DOHH2 (cell line): ENCODE data around the gene PYGO2.
"Not testable (repeated sequence)": the region's sequence is repeated elsewhere in the genome, so short reads cannot be mapped to it uniquely, and the experiment has no call there.

ENCODE experiments used
- H3F3A ChIP-seq: fragments of 200-600 bp; sonication (generic), shearing (Covaris generic); 2 replicates; pipeline ENCODE4 v1.6.0; 2016; ENCODE audit warnings: antibody characterized with exemption, mild to moderate bottlenecking; ENCODE audit not compliant: control insufficient read depth, insufficient read depth
- H3K27ac ChIP-seq: fragments of 200-600 bp; sonication (generic); 2 replicates; pipeline ENCODE4 v1.5.1; 2014; ENCODE audit warnings: low read depth, mild to moderate bottlenecking, low read length, moderate library complexity
- H3K27me3 ChIP-seq: fragments of 200-600 bp; sonication (generic); 2 replicates; pipeline ENCODE4 v1.6.1; 2014; ENCODE audit warnings: mild to moderate bottlenecking, low read length, mixed read lengths; ENCODE audit not compliant: control insufficient read depth
- H3K36me3 ChIP-seq: fragments of 200-600 bp; sonication (generic); 2 replicates; pipeline ENCODE4 v1.6.1; 2014; ENCODE audit warnings: mild to moderate bottlenecking, low read length, moderate library complexity, mixed read lengths; ENCODE audit not compliant: control insufficient read depth
- H3K4me1 ChIP-seq: fragments of 200-600 bp; sonication (generic); 2 replicates; pipeline ENCODE4 v1.6.1; 2014; ENCODE audit warnings: mild to moderate bottlenecking, low read length, mixed read lengths; ENCODE audit not compliant: control insufficient read depth
- H3K4me2 ChIP-seq: fragments of 200-600 bp; sonication (generic); 2 replicates; pipeline ENCODE4 v1.6.0; 2014; ENCODE audit warnings: mild to moderate bottlenecking, low read length, moderate library complexity
- H3K4me3 ChIP-seq: fragments of 200-600 bp; sonication (generic); 2 replicates; pipeline ENCODE4 v1.5.1; 2014; ENCODE audit warnings: mild to moderate bottlenecking, low read length, mixed read lengths
- H3K79me2 ChIP-seq: fragments of 200-600 bp; sonication (generic); 2 replicates; pipeline ENCODE4 v1.6.1; 2014; ENCODE audit warnings: mild to moderate bottlenecking, low read length, mixed read lengths; ENCODE audit not compliant: control insufficient read depth
- H3K9me2 ChIP-seq: fragments of 200-600 bp; sonication (generic); replicated peaks from 2 replicates; pipeline ENCODE4 v1.6.1; 2014; ENCODE audit warnings: mild to moderate bottlenecking, low read length, mixed read lengths; ENCODE audit not compliant: control insufficient read depth
- H3K9me3 ChIP-seq: fragments of 200-600 bp; sonication (generic); 2 replicates; pipeline ENCODE4 v1.6.1; 2014; ENCODE audit warnings: antibody characterized with exemption, low read length, mixed read lengths; ENCODE audit not compliant: control insufficient read depth, insufficient read depth
- H4K20me1 ChIP-seq: fragments of 200-600 bp; sonication (generic); 2 replicates; pipeline ENCODE4 v1.6.0; 2014; ENCODE audit warnings: low read depth, mild to moderate bottlenecking, antibody characterized with exemption, low read length, moderate library complexity; ENCODE audit not compliant: control insufficient read depth, insufficient read depth
- EZH2phosphoT487 ChIP-seq: fragments of 200-600 bp; sonication (generic); IDR thresholded peaks from 2 replicates; pipeline ENCODE4 v1.6.1; 2017; ENCODE audit warnings: borderline replicate concordance, mild to moderate bottlenecking, antibody characterized with exemption, low read length, moderate library complexity, mixed read lengths
- TF ChIP-seq, protein P1 (sequence below): fragments of 200-600 bp; sonication (generic); IDR thresholded peaks from one replicate; pipeline ENCODE4 v1.5.1; 2014; ENCODE audit warnings: antibody characterized with exemption, mild to moderate bottlenecking, low read depth, low read length; ENCODE audit not compliant: poor library complexity, severe bottlenecking

PYGO2 gene

DNA sequence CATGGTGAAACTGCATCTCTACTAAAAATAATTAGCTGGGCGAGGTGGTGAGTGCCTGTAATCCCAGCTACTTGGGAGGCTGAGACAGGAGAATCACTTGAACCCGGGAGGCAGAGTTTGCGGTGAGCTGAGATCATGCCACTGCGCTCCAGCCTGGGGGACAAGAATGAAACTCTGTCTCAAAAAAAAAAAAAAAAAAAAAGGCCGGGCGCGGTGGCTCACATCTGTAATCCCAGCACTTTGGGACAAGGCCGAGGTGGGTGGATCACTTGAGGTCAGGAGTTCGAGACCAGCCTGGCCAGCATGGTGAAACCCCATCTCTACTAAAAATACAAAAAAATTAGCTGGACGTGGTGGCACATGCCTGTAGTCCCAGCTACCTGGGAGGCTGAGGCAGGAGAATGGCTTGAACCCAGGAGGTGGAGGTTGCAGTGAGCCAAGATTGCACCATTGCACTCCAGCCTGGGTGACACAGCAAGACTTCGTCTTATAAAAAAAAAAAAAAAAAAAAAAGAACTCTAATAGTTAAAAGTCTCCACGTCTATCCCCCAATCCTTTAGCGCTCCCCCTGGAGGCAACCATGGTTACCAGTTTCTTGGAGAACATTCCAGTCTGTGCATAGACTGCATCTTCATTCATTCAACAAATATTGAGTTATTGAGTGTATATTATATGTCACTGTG lies 33.9 kb upstream of the PYGO2 start:
- H3K4me3 ChIP-seq, H3K9me2 ChIP-seq, H3K79me2 ChIP-seq, H4K20me1 ChIP-seq, H3K27me3 ChIP-seq, H3K4me2 ChIP-seq, H3K36me3 ChIP-seq, H3K9me3 ChIP-seq, H3K27ac ChIP-seq: not testable (repeated sequence)
- H3K4me1 ChIP-seq, result peaks cover 19% of the 10 kb centered on the region
- TF ChIP-seq, protein P1, sequence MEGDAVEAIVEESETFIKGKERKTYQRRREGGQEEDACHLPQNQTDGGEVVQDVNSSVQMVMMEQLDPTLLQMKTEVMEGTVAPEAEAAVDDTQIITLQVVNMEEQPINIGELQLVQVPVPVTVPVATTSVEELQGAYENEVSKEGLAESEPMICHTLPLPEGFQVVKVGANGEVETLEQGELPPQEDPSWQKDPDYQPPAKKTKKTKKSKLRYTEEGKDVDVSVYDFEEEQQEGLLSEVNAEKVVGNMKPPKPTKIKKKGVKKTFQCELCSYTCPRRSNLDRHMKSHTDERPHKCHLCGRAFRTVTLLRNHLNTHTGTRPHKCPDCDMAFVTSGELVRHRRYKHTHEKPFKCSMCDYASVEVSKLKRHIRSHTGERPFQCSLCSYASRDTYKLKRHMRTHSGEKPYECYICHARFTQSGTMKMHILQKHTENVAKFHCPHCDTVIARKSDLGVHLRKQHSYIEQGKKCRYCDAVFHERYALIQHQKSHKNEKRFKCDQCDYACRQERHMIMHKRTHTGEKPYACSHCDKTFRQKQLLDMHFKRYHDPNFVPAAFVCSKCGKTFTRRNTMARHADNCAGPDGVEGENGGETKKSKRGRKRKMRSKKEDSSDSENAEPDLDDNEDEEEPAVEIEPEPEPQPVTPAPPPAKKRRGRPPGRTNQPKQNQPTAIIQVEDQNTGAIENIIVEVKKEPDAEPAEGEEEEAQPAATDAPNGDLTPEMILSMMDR, result peak; percentile 41
- H3F3A ChIP-seq, result peaks cover 27% of the 10 kb centered on the region

DNA sequence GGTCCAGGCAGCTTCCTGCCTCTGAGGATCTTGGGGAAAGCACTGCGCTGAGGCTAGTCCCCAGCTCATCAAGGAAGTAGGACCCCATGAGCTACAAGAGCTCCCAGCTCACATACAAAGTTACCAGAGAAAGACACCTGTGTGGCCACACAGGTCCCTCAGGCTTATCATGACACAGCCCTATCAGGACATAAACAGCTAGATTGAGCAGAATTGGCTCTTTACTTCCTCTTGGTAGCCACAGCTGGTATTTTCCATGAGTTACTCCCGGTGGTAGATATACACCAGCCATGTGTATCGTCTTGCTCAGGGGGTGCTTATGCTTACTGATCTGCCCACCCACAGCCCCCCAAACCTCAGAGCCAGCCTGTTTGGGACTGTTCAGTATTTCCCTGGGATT lies 33.0 kb upstream of the PYGO2 start:
- Histone ChIP-seq H3K27me3 (no peaks in the 10 kb centered on the region), H4K20me1 (no peaks in the 10 kb centered on the region), H3K9me3 (no peaks in the 10 kb centered on the region), H3K9me2 (no peaks in the 10 kb centered on the region), H3F3A (peaks cover 20% of the 10 kb centered on the region), H3K4me2 (no peak overlapping the region), H3K79me2 (no peaks in the 10 kb centered on the region; the same call in 1 of the 2 replicates), H3K4me1 (peaks cover 11% of the 10 kb centered on the region), H3K36me3 (peaks cover 13% of the 10 kb centered on the region), H3K27ac (no peak overlapping the region), H3K4me3 (no peak overlapping the region)
- TF ChIP-seq, protein P1, result no peak
- TF ChIP-seq EZH2phosphoT487, result no peak

DNA sequence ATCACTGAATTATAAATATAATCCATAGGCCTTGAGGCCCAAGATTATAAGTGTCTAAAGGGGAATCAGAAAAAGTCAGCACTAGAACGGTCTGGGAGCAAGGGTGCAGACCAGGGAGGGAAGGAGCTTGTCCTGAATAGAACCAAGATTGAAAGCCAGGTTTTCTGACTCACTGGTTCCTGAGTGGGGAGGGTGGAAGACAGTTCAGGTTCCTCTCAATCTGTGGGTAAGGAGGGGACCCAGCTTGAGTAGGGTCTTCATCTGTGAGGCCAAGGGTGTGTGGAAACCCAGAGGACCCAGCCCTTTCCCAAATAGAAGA lies 32.6 kb upstream of the PYGO2 start:
- Histone ChIP-seq H3K79me2 (peaks cover 1% of the 10 kb centered on the region), H3K27ac (no peak overlapping the region)

More for the DNA sequence above, 32.6 kb upstream of the PYGO2 start:
- H3K4me3 ChIP-seq, result no peak overlapping the region
- H3K9me2 ChIP-seq, result no peaks in the 10 kb centered on the region
- peaks cover 19% of the 10 kb centered on the region for H3F3A ChIP-seq
- peaks cover 16% of the 10 kb centered on the region for H3K36me3 ChIP-seq
- H3K9me3 ChIP-seq, result no peaks in the 10 kb centered on the region
- H4K20me1 ChIP-seq, result no peaks in the 10 kb centered on the region
- H3K4me2 ChIP-seq, result no peak overlapping the region
- peaks cover 7% of the 10 kb centered on the region for H3K4me1 ChIP-seq
- H3K27me3 ChIP-seq, result no peaks in the 10 kb centered on the region
- no peak for TF ChIP-seq EZH2phosphoT487
- TF ChIP-seq, protein P1, result no peak
